HG03439 (cell line): ENCODE measurements around the gene RNPC3.
A peak's percentile ranks its signal among the peaks of the same experiment; 100 is the strongest.

Source experiments
- ATAC-seq: cut with Tn5 transposase; IDR thresholded peaks from one replicate; pipeline ENCODE4 v1.9.1; 2021; ENCODE audit warnings: mild to moderate bottlenecking, moderate library complexity; ENCODE audit not compliant: unreplicated experiment

The RNPC3 gene, protein sequence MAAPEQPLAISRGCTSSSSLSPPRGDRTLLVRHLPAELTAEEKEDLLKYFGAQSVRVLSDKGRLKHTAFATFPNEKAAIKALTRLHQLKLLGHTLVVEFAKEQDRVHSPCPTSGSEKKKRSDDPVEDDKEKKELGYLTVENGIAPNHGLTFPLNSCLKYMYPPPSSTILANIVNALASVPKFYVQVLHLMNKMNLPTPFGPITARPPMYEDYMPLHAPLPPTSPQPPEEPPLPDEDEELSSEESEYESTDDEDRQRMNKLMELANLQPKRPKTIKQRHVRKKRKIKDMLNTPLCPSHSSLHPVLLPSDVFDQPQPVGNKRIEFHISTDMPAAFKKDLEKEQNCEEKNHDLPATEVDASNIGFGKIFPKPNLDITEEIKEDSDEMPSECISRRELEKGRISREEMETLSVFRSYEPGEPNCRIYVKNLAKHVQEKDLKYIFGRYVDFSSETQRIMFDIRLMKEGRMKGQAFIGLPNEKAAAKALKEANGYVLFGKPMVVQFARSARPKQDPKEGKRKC

DNA sequence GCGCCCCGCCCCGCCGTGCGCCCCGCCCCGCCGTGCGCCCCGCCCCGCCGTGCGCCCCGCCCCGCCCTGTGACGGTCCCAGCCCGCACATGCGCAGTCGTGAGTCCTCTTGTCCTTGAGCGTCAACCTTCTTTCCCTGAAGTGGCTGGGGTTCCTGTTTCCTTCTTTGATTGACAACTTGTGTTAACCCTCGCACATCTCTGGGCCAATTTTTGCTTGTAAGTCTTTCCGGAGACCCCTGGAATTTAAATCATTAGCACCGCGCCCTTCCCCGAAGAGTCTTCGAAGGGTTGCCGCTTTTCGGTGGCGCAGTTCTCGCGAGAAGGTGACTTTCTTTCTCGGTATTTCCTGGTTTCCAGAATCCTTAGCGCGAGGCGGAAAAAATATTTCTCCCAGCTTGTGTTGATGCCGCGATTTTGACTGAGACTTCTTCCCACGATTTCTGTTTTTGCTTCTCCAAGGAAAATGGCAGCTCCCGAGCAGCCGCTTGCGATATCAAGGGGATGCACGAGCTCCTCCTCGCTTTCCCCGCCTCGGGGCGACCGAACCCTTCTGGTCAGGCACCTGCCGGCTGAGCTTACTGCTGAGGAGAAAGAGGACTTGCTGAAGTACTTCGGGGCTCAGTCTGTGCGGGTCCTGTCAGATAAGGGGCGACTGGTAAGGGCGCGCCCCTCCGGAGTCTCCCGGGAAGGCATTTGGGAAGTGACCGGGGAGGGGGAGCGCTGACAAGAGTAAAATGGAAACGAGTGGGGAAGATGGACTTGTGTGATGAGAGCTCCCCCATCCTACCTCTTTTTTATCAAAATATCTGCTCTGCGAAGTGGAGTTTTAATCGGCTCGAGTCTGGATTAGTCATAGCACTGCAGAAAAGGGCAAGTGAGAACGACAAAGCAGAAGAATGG, at the start of gene RNPC3:
TSS of gene RNPC3 (plus strand) at position 93 of the 901 bp plus-strand sequence. CDS start at position 465, 372 bp downstream.
- peak; percentile 75 for ATAC-seq

DNA sequence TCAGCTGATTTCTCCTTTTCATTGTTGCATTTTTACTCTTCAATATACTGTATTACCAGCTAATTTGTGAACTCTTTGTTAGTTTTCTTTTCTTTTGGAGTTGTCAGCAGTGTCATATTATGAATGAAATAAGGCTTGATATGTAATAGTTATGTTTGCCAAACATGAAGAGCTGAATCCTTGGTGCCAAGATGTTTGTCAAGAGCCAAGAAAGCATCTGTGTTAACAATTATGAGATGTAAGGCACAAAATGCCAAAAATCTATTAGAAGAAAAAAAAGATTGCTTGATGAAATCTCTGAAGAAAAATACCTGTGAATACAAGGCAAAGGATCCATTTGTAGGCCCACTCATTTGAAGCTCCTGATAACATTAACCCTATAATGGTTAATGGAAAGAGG, 48.4 kb upstream of the RNPC3 start:
- no peak for ATAC-seq

DNA sequence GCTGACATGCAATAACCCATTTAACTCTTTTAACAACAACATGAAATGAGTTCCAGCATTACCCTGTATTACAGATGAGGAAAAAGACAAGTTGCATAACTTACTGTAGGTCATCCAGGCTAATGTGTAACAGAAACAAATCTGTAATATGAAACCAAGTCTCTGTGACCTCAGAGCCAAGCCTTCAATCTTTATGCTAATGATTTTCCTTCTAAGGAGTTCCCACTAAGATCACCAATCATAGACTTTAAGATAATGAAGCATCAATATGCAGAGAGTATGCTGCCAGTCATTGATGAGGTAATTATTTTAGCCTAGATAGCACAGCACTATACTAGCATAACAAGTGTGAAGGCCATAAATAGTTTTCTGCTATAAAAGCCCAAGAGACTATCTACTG, 35.6 kb upstream of the RNPC3 start:
- ATAC-seq, result no peak

DNA sequence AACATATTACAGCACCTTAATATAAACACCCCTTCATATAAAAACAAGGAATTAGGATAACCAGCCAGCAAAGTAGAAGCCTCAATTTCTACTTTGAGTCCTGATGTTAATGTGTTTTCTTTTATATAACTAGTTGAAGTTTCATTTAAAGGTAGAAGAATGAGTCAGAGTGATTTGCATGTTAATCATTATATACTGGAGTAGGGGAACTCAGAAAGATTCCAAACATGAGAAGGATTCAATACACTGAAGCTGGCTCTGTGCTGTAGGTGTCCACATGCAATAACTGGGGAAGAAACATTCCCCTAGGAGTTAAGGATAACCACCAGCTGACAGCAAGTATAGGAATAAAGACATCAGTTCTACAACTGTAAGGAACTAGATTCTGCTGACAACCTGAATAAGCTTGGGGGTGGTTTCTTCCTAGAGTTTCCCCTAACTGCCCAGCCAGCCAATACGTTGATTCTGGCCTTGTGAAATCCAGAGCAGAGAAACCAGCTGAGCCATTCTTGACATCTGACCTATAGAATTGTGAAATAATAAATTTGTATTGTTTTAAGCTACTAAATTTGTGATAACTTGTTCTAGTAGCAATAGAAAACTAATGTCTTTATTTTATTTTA, 33.4 kb upstream of the RNPC3 start:
- ATAC-seq, result no peak

DNA sequence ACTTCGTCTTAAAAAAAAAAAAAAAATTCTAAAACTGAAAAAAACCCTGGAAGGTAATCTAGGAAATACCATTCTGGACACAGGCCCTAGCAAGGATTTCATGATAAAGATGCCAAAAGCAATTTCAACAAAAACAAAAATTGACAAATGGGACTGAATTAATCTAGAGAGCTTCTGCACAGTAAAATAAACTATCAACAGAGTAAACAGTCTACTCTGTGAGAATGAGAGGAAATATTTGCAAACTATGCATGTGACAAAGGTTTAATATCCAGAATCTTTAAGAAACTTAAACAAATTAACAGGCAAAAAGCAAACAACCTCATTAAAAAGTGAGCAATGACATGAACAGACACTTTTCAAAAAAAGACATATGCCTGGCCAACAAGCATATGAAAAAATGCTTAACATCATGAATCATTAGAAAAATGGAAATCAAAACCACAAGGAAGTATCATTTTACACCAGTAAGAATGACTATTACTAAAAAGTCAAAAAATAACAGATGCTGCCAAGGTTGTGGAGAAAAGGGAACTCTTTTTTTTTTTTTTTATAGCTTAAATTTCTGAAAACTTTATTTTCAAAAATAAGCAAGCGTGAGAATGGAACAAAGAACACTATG, 29.4 kb upstream of the RNPC3 start:
- ATAC-seq, result no peak

DNA sequence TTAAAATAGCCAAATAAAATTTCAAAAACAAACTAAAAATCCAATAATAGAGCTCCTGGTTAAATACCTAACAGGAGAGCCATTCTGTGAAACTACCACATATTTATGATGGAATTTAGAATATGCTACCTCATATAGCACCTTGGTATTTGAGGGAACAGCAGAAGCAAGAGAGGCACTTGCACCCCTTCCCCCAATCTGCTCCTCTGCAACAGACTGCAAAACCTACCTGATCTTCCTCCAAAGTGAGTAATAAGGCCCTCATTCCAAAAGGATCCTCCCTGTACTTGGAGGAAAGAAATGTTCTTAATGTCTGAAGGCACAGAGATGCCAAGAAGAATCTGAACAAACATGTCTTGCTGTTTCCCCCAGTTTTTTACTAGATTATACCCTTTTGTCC, 28.1 kb upstream of the RNPC3 start:
- no peak for ATAC-seq

DNA sequence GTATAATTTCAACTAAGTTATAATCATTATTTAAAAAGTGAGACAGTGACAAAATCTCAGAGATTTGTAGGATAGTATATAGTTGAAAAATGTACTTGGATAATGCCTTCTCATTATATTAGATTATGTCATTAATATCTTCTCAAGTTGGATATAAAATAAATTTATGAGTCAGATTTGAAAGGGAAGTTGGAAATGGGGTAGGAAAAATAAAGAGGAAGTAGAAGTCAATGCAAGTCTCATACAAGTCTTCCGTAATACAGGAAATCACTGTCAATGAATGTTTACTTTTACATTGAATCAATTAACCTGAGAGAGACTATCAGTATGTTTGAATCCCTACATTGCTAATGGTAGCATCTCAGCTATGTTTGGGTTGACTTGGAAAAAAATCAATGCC, 16.2 kb upstream of the RNPC3 start:
- ATAC-seq, result no peak

DNA sequence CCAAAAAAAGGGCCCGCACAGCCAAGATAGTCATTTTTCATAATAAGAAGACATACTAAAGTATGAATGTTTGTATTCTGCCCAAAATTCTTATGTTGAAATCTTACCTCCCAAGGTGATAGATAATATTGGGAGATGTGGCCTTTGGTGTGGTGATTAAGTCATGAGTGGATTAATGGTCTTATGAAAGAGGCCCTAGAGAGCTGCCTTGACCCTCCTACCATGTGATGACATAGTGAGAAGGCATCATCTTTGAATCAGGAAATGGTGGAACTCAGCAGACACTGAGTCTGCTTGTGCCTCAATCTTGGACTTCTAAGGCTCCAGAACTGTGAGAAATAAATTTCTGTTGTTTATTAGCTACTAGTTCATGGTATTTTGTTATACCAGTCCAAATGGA, 11.8 kb upstream of the RNPC3 start:
- no peak for ATAC-seq

DNA sequence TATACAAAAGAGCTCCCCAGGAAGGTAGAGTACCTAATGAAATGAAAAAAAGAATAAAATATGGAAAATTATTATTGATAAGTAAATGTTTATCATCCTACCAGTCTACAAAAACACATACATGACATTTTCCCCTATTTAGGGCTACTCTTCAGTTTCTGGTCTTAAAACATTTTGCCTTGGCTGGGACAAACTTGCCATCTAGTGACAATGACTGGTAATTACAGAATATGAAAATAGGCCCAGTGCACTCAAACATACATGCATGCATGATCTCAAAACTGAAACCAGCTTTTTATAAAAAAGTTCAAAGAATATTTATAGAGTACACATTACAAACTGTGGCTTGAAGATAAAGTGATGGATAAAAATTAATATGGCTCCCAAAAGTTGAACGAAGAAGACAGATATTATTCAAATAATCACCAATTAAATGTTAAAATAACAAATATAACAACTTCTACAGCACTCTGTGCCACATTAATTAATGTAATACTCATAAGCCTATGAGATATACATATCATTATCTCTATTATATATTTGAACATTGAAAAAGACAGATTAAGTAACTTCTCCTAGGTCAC, 10.5 kb upstream of the RNPC3 start:
- ATAC-seq, result peak; percentile 78

DNA sequence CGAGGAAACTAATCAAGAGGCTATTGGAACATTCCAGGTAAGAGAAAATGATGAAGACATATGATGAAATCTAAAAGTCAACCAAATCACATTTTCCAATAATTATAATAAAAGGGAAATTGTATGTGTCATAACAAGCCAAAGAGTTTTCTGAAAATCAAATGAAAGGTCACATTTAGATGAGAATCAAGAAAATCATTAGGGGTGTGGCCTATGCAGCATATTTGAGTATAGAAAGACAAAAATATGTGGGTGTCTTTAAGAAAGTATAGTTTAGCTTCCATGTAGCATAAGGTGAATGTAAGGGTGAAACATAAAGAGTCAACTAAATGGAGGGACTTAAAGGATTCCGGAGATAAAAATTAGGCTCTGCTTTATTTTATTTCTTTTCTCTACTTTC, 9.2 kb upstream of the RNPC3 start:
- ATAC-seq, result no peak

DNA sequence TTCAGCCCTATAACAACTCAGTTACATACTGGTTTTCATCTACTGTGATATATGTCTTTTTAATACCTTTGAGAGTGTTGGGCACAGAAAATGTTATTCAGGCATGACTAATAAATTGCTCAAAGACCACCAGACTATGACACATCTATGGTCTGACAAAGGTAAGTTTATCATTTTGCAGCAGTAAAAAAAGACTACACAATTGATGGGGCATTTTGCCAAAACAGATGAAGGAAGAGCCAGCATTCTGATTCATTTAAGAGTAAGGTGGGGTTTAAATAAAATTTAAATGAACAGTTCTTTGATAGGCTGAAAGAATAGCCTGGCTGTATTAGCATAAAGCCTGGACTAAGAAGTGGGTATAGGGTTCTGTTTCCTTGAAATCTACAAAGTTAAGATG, 8.8 kb upstream of the RNPC3 start:
- ATAC-seq, result no peak

DNA sequence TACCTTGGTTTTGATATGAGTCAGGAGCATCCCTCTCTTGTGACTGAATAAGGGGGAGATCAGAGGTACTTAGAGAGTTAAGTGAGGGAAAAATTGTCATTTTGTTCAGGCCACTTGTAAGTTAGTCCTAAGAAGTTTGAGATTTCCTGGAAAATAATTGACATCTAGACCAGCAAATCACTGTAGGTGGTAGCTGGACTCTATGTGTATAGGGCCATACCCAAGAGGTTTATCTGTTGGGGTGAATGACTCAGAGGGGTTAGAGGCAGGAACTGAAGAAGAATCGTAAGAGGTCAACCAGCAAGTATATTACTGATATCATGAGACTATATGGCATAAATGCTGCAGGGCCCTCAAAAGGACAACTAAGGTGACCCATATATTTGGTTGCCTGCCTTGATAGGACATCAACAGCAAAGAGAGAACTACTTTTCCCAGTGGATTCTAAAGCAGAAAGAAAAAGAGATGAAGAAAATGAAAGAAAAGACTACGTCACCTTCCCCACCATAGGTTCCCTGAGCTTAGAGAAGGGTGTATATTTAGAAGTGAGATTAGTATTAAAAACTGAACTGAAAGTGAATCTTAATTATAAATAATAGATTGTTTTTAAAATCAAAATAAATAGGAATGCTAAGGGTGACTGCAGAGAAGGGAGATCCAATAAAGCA, 8.0 kb upstream of the RNPC3 start:
- ATAC-seq, result peak; percentile 83

DNA sequence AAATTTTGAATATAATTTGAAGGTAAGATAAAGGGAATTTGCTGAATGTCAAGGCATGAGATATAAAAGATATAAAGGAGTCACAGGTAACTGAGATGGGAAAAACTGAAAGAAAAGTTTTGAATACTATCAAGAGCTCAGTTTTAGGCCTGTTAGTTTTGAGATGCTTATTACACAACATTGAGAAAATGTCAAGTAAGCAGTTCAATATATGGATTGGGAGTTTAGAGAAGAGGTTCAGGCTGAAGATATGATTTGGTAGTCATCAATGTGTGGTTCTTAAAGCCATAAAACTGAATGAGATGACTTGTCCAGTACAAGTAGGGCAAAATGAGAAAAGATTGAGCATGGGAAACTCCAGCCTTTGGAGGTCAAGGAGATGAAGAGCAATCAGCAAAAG, 4.7 kb upstream of the RNPC3 start:
- ATAC-seq, result no peak

DNA sequence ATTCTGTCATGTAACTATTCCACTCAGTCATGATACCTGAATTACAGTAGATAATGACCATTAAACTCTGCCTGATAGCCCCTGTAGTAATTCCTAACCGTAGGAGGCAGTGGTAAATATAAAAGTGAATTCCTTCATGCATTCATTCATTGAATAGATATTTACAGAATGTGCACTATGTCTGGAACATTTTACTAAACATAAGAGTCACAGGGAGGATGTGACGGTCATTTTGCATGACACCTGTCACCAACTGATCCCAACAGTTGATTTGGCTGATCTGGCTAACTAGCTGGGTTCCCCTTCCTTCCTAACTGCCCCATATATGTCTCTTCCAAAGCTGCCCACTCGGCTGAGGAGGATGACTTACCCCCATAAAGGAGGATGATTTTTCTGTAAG, 2.2 kb upstream of the RNPC3 start:
- ATAC-seq, result no peak

DNA sequence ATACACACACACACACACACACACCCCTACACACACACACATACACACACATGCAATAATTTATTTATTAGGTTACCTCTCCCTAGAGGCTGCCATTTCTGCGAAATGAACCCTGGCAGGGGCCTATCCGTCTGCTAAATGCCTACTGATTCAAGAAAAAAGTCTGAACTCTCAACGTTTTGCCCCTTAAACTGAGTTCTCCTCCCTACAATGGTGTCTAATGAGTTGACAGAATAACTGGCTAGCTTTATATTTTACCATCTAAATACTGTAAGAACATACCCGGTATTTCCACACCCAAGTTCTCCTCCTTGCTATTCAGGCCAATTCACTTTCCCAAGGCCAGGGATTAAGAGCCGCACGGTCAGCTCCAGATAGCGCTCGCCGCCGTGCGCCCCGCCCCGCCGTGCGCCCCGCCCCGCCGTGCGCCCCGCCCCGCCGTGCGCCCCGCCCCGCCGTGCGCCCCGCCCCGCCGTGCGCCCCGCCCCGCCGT, 339 bp upstream of the RNPC3 start:
- peak; percentile 48 for ATAC-seq

DNA sequence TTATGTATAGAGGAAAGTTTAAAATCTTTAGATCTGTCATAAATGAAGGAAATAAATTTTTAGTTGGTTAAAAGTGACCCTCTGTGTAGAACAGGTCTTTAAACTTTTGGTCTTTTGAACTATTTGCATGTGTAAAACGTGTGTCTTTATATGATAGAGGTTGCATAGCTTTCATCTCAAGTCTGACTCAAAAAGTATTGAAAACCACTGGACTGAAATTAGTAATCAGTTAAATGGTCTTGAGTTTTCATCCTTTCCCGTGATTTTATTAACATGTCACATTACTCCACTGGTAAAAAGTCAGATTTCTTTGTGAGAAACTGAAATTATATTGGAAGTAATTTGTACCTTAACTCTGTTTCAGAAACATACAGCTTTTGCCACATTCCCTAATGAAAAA, 1.8 kb downstream of the RNPC3 start:
- no peak for ATAC-seq

DNA sequence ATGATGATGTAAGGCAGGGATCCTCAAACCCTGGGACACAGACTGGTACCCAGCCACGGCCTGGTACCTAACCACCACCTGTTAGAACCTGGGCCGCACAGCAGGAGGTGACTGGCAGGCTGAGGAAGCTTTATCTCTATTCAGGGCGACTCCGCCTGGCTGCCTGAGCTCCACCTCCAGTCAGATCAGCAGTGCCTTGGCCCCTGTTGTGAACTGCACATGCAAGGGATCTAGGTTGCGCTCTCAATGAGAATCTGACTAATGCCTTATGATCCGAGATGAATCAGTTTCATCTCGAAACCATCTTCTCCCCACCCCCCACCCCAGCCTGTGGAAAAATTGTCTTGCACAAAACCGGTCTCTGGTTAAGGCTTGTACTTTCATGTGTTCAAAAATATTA, 4.2 kb downstream of the RNPC3 start:
- no peak for ATAC-seq

DNA sequence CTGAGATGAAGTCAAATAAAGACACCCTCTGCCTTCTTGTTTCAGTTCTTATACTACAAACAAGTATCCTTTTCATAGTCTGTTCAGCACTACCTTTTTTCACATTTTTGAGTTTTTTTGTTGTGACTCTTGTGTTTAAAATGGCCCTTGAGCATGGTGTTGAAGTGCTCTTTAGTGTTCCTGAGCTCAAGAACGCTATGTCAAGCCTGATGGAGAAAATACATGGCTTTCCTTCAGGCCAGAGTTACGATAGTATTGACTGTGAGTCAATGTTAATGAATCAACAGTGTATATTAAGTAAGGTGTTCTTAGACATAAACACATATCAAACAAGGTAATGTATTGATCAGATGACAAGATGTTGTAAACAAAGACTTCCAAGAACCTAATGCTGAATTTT, 12.7 kb downstream of the RNPC3 start:
- no peak for ATAC-seq

DNA sequence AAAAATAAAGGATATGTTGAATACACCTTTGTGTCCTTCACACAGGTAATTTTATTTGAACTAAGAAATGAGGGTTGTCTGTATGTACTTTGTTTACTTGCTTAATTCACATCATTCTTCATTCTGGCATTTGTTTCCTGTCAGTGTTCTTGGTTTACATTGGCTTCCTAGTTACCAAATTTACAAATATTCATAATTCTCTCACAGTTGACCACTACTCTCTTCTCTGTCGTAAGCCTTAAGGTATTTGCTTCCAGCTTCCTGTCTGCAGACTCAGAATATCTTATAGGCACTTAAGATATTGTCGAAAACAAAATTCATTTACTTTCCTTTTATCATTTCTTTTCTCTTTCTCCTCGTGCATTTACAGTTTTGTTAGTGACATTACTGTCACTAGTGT, 15.9 kb downstream of the RNPC3 start:
- ATAC-seq, result no peak

DNA sequence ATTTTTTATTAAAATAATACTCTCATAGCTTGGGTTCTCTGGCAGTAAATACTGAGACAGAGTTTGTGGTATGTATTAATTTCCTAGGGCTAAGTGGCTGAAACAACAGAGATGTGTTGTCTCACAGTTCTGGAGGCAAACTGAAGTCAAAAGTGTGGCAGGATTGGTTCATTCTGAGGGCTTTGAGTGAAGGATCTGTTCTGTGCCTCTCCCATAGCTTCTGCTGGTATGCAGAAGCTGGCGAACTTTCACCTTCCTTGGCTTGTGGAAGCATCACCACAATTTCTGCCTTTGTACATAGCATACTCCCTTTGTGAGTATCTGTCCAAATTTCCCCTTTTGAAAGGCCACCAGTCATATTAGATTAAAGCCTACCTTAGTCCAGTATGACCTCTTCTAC, 21.0 kb downstream of the RNPC3 start:
- ATAC-seq, result no peak
